Measurements from ENCODE around the gene C1orf159. TPM values are rescaled to one million over a fixed set of nuclear protein-coding genes. Genes with fewer than 3 reads are reported as not detected.

The C1orf159 gene
- total and polyA plus RNA-seq, 9 of the 15 experiments (the other 6 are each of a cell fraction or from before 2014, with no cell fraction given): 0.28 to 54.9 (median 10.6) TPM

GRCh38 chr1:1125945-1126344, 10.1 kb upstream of the C1orf159 start:
- Histone ChIP-seq H3K79me2 (ENCODE audit: control insufficient read depth, insufficient read depth, low read length) (no peaks in the 10 kb centered on the region), H3K9me1 (ENCODE audit: control insufficient read depth, insufficient read depth, low read length) (no peaks in the 10 kb centered on the region), H3K27ac (ENCODE audit: extremely low read depth, low read depth, low read length) (no peak overlapping the region), H3K36me3 (ENCODE audit: control insufficient read depth, insufficient read depth, low read length) (no peaks in the 10 kb centered on the region), H4K20me1 (replicated peaks; ENCODE audit: control insufficient read depth, insufficient read depth, low read length) (peaks cover 4% of the 10 kb centered on the region; the same call in 1 of the 2 replicates), H3K27me3 (ENCODE audit: control insufficient read depth in 2 of 2, insufficient read depth in 2 of 2, low read length in 2 of 2) (peaks cover 13 to 60% of the 10 kb centered on the region in 2 experiments; a peak in 4 of 5 replicates), H3K9me3 (replicated peaks; ENCODE audit: control insufficient read depth, insufficient read depth, low read depth, low read length) (peaks cover 9% of the 10 kb centered on the region), H3K4me2 (ENCODE audit: insufficient read depth, low read length) (no peak overlapping the region), H3K9ac (ENCODE audit: insufficient read depth in 1 of 2, low read depth in 2 of 2, low read length in 2 of 2) (no peak overlapping the region), H2AFZ (ENCODE audit: low read depth, low read length) (no peak overlapping the region), H3K4me3 (no peak overlapping the region), H3K4me1 (replicated peaks in 1 of 2; ENCODE audit: control insufficient read depth in 2 of 2, insufficient read depth in 2 of 2, low read length in 2 of 2) (peaks cover 0 to 69% of the 10 kb centered on the region in 2 experiments; a peak in 3 of 5 replicates)
- intact Hi-C loops (cut with micrococcal nuclease): no loop called here
- BruUV-seq (replicated peaks): no TSS peak
- DNase-seq (ENCODE audit: extremely low read depth in 1 of 4, low spot score in 3 of 4) (no peak), ATAC-seq (no peak), FAIRE-seq (no peak)
- no peak for TF ChIP-seq TCF7L2 (IDR thresholded peaks at IDR 0.05; ENCODE audit: low read depth, low read length)
- 23% methylated on average over 16 of the region's 18 CpGs for WGBS (ENCODE audit: insufficient coverage, low coverage, missing lambda C conversion rate)
- CTCF ChIA-PET (ENCODE audit: low intra/inter-chr PET ratio): no interaction called here
- in situ Hi-C loops (cut with MboI): no loop called here
- POLR2A ChIA-PET: interaction anchor here (0.6 to 1.3 kb wide), 2 partner anchors 100 to 247 kb away, joined by 3 read pairs; no protein-coding TSS in a partner anchor

- Histone ChIP-seq H3K27me3 (ENCODE audit: control insufficient read depth in 2 of 2, insufficient read depth in 2 of 2, low read length in 2 of 2) (peaks cover 14 to 67% of the 10 kb centered on the region in 2 experiments; a peak in 4 of 5 replicates), H2AFZ (ENCODE audit: low read depth, low read length) (no peak overlapping the region), H3K27ac (ENCODE audit: extremely low read depth, low read depth, low read length) (no peak overlapping the region), H3K9me1 (ENCODE audit: control insufficient read depth, insufficient read depth, low read length) (no peaks in the 10 kb centered on the region), H3K79me2 (ENCODE audit: control insufficient read depth, insufficient read depth, low read length) (no peaks in the 10 kb centered on the region), H4K20me1 (replicated peaks; ENCODE audit: control insufficient read depth, insufficient read depth, low read length) (peaks cover 4% of the 10 kb centered on the region; the same call in 1 of the 2 replicates), H3K9ac (ENCODE audit: insufficient read depth in 1 of 2, low read depth in 2 of 2, low read length in 2 of 2) (no peak overlapping the region), H3K4me1 (replicated peaks in 1 of 2; ENCODE audit: control insufficient read depth in 2 of 2, insufficient read depth in 2 of 2, low read length in 2 of 2) (peaks cover 0 to 64% of the 10 kb centered on the region in 2 experiments; a peak in 3 of 5 replicates), H3K4me3 (no peak overlapping the region), H3K4me2 (ENCODE audit: insufficient read depth, low read length) (no peak overlapping the region), H3K36me3 (ENCODE audit: control insufficient read depth, insufficient read depth, low read length) (no peaks in the 10 kb centered on the region), H3K9me3 (replicated peaks; ENCODE audit: control insufficient read depth, insufficient read depth, low read depth, low read length) (peaks cover 9% of the 10 kb centered on the region)
- no TSS peak for BruUV-seq (replicated peaks)
- FAIRE-seq (no peak), ATAC-seq (no peak), DNase-seq (ENCODE audit: extremely low read depth in 1 of 4, low spot score in 3 of 4) (no peak)
- ChIA-PET POLR2A (interaction anchor here (0.5 to 1.3 kb wide), 5 partner anchors 13 to 146 kb away, joined by 3 to 4 read pairs (median 3); no protein-coding TSS in a partner anchor), CTCF (ENCODE audit: low intra/inter-chr PET ratio) (interaction anchor here (0.5 kb wide), 1 partner anchor 139 kb away, joined by 4 read pairs; no protein-coding TSS in a partner anchor)
- intact Hi-C loops (cut with micrococcal nuclease) (loop anchor here (5.0 kb wide), 3 partner anchors 82 to 127 kb away; partner anchors contain the start of genes B3GALT6, SDF4 and TNFRSF18), in situ Hi-C loops (cut with MboI) (no loop called here)
- 49% methylated on average over 29 of the region's 29 CpGs for WGBS (ENCODE audit: insufficient coverage, low coverage, missing lambda C conversion rate)
- TF ChIP-seq ZFP91 (CRISPR knock-in tag; IDR thresholded peaks at IDR 0.05) (no peak), HNRNPL (IDR thresholded peaks at IDR 0.05; ENCODE audit: low read depth, low read length) (no peak), XRCC4 (IDR thresholded peaks at IDR 0.05; ENCODE audit: extremely low read depth, insufficient read depth, insufficient read length) (no peak), HMGXB4 (CRISPR knock-in tag; IDR thresholded peaks at IDR 0.05) (no peak), ZBTB17 (CRISPR knock-in tag; IDR thresholded peaks at IDR 0.05) (no peak), POU5F1 (IDR thresholded peaks at IDR 0.05; ENCODE audit: borderline replicate concordance, low read depth, low read length, partially characterized antibody) (no peak), ETV1 (tag; conservative IDR thresholded peaks at IDR 0.05; ENCODE audit: low read depth) (no peak), MBD2 (IDR thresholded peaks at IDR 0.05; ENCODE audit: borderline replicate concordance, low read depth) (no peak), CHD1 (IDR thresholded peaks at IDR 0.05; ENCODE audit: low read length) (no peak)
Observed at GRCh38 chr1:1124786-1125642, 9.1 kb upstream of the C1orf159 start.
